ENCODE results near the gene PIK3IP1.

DNA sequence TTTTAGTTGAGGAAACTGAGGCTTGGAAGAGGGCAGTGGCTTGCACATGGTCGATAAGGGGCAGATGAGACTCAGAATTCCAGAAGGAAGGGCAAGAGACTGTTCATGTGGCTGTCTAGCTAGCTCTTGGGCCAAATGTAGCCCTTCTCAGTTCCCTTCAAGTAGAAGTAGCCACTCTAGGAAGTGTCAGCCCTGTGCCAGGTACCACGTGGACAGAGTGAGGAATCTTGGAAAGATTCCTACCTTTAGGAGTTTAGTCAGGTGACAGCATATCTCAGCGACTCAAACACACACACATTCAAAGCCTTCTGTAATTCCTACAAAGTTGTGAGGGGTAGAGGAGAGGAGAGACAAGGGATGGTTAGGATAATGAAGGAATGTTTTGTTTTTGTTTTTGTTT, 18.3 kb downstream of the PIK3IP1 start:
- TF ChIP-seq, protein P1, sequence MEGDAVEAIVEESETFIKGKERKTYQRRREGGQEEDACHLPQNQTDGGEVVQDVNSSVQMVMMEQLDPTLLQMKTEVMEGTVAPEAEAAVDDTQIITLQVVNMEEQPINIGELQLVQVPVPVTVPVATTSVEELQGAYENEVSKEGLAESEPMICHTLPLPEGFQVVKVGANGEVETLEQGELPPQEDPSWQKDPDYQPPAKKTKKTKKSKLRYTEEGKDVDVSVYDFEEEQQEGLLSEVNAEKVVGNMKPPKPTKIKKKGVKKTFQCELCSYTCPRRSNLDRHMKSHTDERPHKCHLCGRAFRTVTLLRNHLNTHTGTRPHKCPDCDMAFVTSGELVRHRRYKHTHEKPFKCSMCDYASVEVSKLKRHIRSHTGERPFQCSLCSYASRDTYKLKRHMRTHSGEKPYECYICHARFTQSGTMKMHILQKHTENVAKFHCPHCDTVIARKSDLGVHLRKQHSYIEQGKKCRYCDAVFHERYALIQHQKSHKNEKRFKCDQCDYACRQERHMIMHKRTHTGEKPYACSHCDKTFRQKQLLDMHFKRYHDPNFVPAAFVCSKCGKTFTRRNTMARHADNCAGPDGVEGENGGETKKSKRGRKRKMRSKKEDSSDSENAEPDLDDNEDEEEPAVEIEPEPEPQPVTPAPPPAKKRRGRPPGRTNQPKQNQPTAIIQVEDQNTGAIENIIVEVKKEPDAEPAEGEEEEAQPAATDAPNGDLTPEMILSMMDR (IDR thresholded peaks at IDR 0.05 in 2 of 3, conservative IDR thresholded peaks at IDR 0.05 in 1 of 3; ENCODE audit: control insufficient read depth in 2 of 3, extremely low read depth in 1 of 3, insufficient read depth in 1 of 3, low read depth in 3 of 3, low read length in 3 of 3) = no peak
- TF ChIP-seq POU2F2 (IDR thresholded peaks at IDR 0.05; ENCODE audit: borderline replicate concordance, low read depth, low read length) (no peak), POLR2A (IDR thresholded peaks at IDR 0.05; ENCODE audit: low read depth, low read length) (no peak), RB1 (IDR thresholded peaks at IDR 0.05; ENCODE audit: borderline replicate concordance) (no peak), PRDM15 (CRISPR knock-in tag; IDR thresholded peaks at IDR 0.05) (no peak), TCF3 (IDR thresholded peaks at IDR 0.05; ENCODE audit: borderline replicate concordance, insufficient read depth, low read depth, low read length) (no peak), RAD21 (IDR thresholded peaks at IDR 0.05; ENCODE audit: insufficient read depth, low read depth, low read length) (no peak), CEBPB (IDR thresholded peaks at IDR 0.05; ENCODE audit: borderline replicate concordance in 1 of 2, low read depth in 2 of 2, low read length in 2 of 2) (no peak), BHLHE40 (IDR thresholded peaks at IDR 0.05; ENCODE audit: borderline replicate concordance in 1 of 2, low read depth in 2 of 2, low read length in 1 of 2) (no peak), GABPA (IDR thresholded peaks at IDR 0.05; ENCODE audit: low read depth) (no peak), TCF12 (IDR thresholded peaks at IDR 0.05; ENCODE audit: low read depth, low read length) (no peak)

All from GM12878 (cell line).